Activated naive CD8-positive, alpha-beta T cell treated with anti-CD3 and anti-CD28 coated beads, Interleukin-2, amount 50 U/mL, for 16 hours (primary cell): ENCODE data around the gene CLASP1.
"Not testable (repeated sequence)": the region's sequence is repeated elsewhere in the genome, so short reads cannot be mapped to it uniquely, and the experiment has no call there.

Source experiments
- DNase-seq: peaks from one replicate; pipeline ENCODE4 v3.0.0-alpha.2; 2020; ENCODE audit warnings: low read depth, low spot score

Gene CLASP1

GRCh38 chr2:121350402-121350775, 298.9 kb downstream of the CLASP1 start:
- DNase-seq: no peak

- no peak for DNase-seq
Observed at GRCh38 chr2:121349721-121350401, 299.4 kb downstream of the CLASP1 start.

GRCh38 chr2:121348128-121348740, 301.0 kb downstream of the CLASP1 start:
- DNase-seq: no peak

GRCh38 chr2:121346859-121347258, 302.4 kb downstream of the CLASP1 start:
- no peak for DNase-seq

GRCh38 chr2:121346407-121346806, 302.9 kb downstream of the CLASP1 start:
- DNase-seq: no peak

GRCh38 chr2:121345887-121346286, 303.4 kb downstream of the CLASP1 start:
- no peak for DNase-seq

GRCh38 chr2:121345101-121345500, 304.2 kb downstream of the CLASP1 start:
- DNase-seq: no peak

GRCh38 chr2:121343828-121344399, 305.3 kb downstream of the CLASP1 start:
- not testable (repeated sequence) for DNase-seq

- DNase-seq: no peak
Observed at GRCh38 chr2:121343191-121343590, 306.1 kb downstream of the CLASP1 start.

GRCh38 chr2:121342751-121343150, 306.5 kb downstream of the CLASP1 start:
- no peak for DNase-seq

GRCh38 chr2:121340926-121341325, 308.3 kb downstream of the CLASP1 start:
- no peak for DNase-seq

- DNase-seq: no peak
Observed at GRCh38 chr2:121338281-121338680, 311.0 kb downstream of the CLASP1 start.

GRCh38 chr2:121336528-121337294, 312.6 kb downstream of the CLASP1 start:
- no peak for DNase-seq

GRCh38 chr2:121335294-121336290, 313.7 kb downstream of the CLASP1 start:
- DNase-seq: no peak

- no peak for DNase-seq
Observed at GRCh38 chr2:121334581-121335293, 314.5 kb downstream of the CLASP1 start.

- DNase-seq: no peak
Observed at GRCh38 chr2:121333834-121334558, 315.3 kb downstream of the CLASP1 start.

GRCh38 chr2:121333231-121333630, 316.0 kb downstream of the CLASP1 start:
- DNase-seq: no peak

- not testable (repeated sequence) for DNase-seq
Observed at GRCh38 chr2:121331324-121331723, 317.9 kb downstream of the CLASP1 start.

- no peak for DNase-seq
Observed at GRCh38 chr2:121330921-121331320, 318.3 kb downstream of the CLASP1 start.

GRCh38 chr2:121329786-121330185, 319.5 kb downstream of the CLASP1 start:
- no peak for DNase-seq
